Measurements from ENCODE around the gene IL32.
A peak's percentile ranks its signal among the peaks of the same experiment; 100 is the strongest.

The IL32 gene

GRCh38 chr16:3101841-3102470, 36.5 kb downstream of the IL32 start:
- H3K36me3 ChIP-seq (replicated peaks; ENCODE audit: insufficient read depth, low read length): no peaks in the 10 kb centered on the region
- no peak overlapping the region for H3K4me2 ChIP-seq (ENCODE audit: low read depth, low read length)
- no peak overlapping the region for H3K9ac ChIP-seq (ENCODE audit: low read length)
- no peaks in the 10 kb centered on the region for H4K20me1 ChIP-seq (ENCODE audit: insufficient read depth, low read length)
- no peak for DNase-seq
- no peak overlapping the region for H2AFZ ChIP-seq (ENCODE audit: low read length)
- TF ChIP-seq EZH2phosphoT487 (IDR thresholded peaks at IDR 0.05; ENCODE audit: low read length) (no peak), CTCF (IDR thresholded peaks at IDR 0.05; ENCODE audit: low read length) (no peak), EZH2 (optimal IDR thresholded peaks at IDR 0.05; ENCODE audit: low read depth, low read length) (no peak)
- H3K79me2 ChIP-seq (ENCODE audit: low read length): no peaks in the 10 kb centered on the region
- H3K4me1 ChIP-seq (ENCODE audit: low read length): peaks cover 12% of the 10 kb centered on the region
- peaks cover 4% of the 10 kb centered on the region; the same call in 1 of the 2 replicates for H3F3A ChIP-seq (ENCODE audit: insufficient read depth, low read length)
- H3K4me3 ChIP-seq (ENCODE audit: low read length): no peak overlapping the region
- no peaks in the 10 kb centered on the region for H3K9me2 ChIP-seq (replicated peaks; ENCODE audit: insufficient read depth, low read length)
- no peaks in the 10 kb centered on the region for H3K9me3 ChIP-seq (replicated peaks; ENCODE audit: insufficient read depth, low read length)
- no peak overlapping the region for H3K27ac ChIP-seq (ENCODE audit: low read length)
- H3K27me3 ChIP-seq (replicated peaks; ENCODE audit: insufficient read depth, low read length): peaks cover 28% of the 10 kb centered on the region

DNA sequence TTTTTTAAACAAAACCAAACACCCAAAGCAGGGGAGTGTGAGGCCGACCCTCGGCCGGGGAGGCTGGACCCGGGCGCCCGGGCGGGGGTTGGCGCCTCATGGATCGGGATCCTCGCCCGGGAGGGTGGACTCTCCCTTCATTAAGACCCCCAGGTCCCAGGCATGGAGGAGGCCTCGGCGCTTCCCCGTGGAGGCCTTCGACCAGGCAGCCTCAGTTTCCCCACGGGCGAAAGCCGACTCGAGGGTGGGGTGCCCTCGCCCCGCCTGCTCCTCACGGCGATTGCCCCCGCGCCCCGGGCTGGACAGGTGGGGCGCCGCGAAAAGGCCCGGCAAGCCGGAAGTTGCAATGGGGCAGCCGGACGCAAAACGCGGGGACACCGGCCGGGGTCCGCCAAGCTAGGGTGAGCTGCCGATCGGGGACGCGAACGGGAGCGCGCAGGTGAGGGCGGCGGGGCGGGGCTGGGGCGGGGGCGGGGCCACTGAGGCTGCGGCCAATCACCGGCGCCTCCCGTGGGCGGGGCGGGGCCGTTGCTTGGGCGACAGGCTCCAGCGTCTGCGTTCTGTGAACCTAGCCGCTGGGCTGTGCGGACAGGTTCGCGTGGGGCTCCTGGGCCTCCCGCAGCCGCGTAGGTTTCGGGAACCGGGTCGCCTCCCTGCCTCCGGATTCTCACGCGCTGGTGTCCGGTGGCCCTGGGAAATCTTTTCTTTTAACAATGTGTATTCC, 40.9 kb downstream of the IL32 start:
- no peak for TF ChIP-seq EZH2phosphoT487 (IDR thresholded peaks at IDR 0.05; ENCODE audit: low read length)
- no peak for TF ChIP-seq EZH2 (optimal IDR thresholded peaks at IDR 0.05; ENCODE audit: low read depth, low read length)
- no peak for TF ChIP-seq CTCF (IDR thresholded peaks at IDR 0.05; ENCODE audit: low read length)
- Histone ChIP-seq H3K27ac (ENCODE audit: low read length) (no peak overlapping the region; the same call in 1 of the 2 replicates), H3K4me3 (ENCODE audit: low read length) (peak overlapping the region; percentile 90), H3K4me1 (ENCODE audit: low read length) (peaks cover 3% of the 10 kb centered on the region), H3K9ac (ENCODE audit: low read length) (peak overlapping the region; percentile 89), H3K79me2 (ENCODE audit: low read length) (no peaks in the 10 kb centered on the region), H3K36me3 (replicated peaks; ENCODE audit: insufficient read depth, low read length) (no peaks in the 10 kb centered on the region), H3K4me2 (ENCODE audit: low read depth, low read length) (peak overlapping the region; percentile 90), H2AFZ (ENCODE audit: low read length) (peak overlapping the region; percentile 95), H3K9me2 (replicated peaks; ENCODE audit: insufficient read depth, low read length) (no peaks in the 10 kb centered on the region), H4K20me1 (ENCODE audit: insufficient read depth, low read length) (no peaks in the 10 kb centered on the region), H3K27me3 (replicated peaks; ENCODE audit: insufficient read depth, low read length) (peaks cover 5% of the 10 kb centered on the region), H3K9me3 (replicated peaks; ENCODE audit: insufficient read depth, low read length) (no peaks in the 10 kb centered on the region), H3F3A (ENCODE audit: insufficient read depth, low read length) (no peaks in the 10 kb centered on the region; the same call in 1 of the 2 replicates)
- DNase-seq: peak; percentile 92

DNA sequence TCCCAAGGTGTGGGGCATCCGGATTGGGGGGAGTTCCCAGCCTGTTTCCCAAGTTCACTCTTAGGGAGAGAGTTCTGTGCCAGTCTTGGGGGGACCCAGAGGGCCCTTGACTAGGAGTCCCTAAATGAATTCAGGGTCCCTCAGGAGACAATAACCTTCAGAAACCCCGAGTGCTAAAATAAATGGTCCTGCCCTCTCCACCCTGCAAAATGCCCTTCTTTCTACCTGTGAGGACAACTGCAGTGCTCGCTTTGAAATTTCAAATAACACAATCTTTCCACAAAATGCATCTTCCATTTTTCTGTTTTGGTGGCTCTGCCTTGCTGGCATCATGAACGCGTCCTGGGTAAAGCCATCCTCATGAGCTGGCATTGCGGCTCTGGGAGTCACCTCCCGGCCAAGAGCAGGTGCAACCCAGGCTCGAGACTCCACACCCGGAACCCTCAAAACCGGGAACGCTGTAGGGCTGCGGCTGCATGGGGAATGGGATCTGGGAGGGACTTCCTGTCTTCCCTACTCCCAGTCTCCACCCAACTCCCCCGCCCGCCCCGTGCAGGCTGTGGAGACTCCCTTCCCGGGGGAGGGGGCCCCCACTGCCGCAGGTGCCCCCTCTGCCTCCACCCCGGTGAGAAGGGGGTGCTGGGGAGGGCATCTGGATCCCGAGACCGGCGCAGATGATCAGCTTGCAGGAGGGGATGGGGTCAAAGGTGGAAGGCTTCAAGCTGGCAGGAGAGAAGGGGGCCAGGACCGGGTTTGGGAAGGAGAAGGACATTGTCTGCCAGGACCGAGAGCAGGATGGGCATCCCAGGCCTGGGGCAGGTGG, 46.8 kb downstream of the IL32 start, which contains the start of gene ZNF205:
TSS of gene ZNF205 (plus strand) at position 529 of the 823 bp plus-strand sequence. CDS start 845 bp downstream, outside the sequence.
- Histone ChIP-seq H3K4me2 (ENCODE audit: low read depth, low read length) (peak within 1 kb of the TSS; percentile 86), H3K9me2 (replicated peaks; ENCODE audit: insufficient read depth, low read length) (no peaks in the 10 kb centered on the region)
- no peak for DNase-seq

More for the DNA sequence above, 46.8 kb downstream of the IL32 start, which contains the start of gene ZNF205:
- H3K36me3 ChIP-seq (replicated peaks; ENCODE audit: insufficient read depth, low read length): no peaks in the 10 kb centered on the region
- H3K79me2 ChIP-seq (ENCODE audit: low read length): no peaks in the 10 kb centered on the region
- no peaks in the 10 kb centered on the region for H3K9me3 ChIP-seq (replicated peaks; ENCODE audit: insufficient read depth, low read length)
- H2AFZ ChIP-seq (ENCODE audit: low read length): peak within 1 kb of the TSS; percentile 68
- H3K4me3 ChIP-seq (ENCODE audit: low read length): peak within 1 kb of the TSS; percentile 70
- peaks cover 9% of the 10 kb centered on the region for H3K4me1 ChIP-seq (ENCODE audit: low read length)
- H3F3A ChIP-seq (ENCODE audit: insufficient read depth, low read length): no peaks in the 10 kb centered on the region
- no peaks in the 10 kb centered on the region for H4K20me1 ChIP-seq (ENCODE audit: insufficient read depth, low read length)
- peaks cover 8% of the 10 kb centered on the region for H3K27me3 ChIP-seq (replicated peaks; ENCODE audit: insufficient read depth, low read length)
- H3K9ac ChIP-seq (ENCODE audit: low read length): peak within 1 kb of the TSS; percentile 49; the same call in 1 of the 2 replicates
- TF ChIP-seq EZH2 (optimal IDR thresholded peaks at IDR 0.05; ENCODE audit: low read depth, low read length): no peak
- no peak for TF ChIP-seq CTCF (IDR thresholded peaks at IDR 0.05; ENCODE audit: low read length)
- TF ChIP-seq EZH2phosphoT487 (IDR thresholded peaks at IDR 0.05; ENCODE audit: low read length): no peak
- H3K27ac ChIP-seq (ENCODE audit: low read length): no peak within 1 kb of the TSS
